ENCODE measurements around the gene DDOST. TPM values are rescaled to one million over a fixed set of nuclear protein-coding genes. Genes with fewer than 3 reads are reported as not detected.

Gene DDOST
- total RNA-seq, 2 experiments from 2014 or later: 145 to 152 TPM

DNA sequence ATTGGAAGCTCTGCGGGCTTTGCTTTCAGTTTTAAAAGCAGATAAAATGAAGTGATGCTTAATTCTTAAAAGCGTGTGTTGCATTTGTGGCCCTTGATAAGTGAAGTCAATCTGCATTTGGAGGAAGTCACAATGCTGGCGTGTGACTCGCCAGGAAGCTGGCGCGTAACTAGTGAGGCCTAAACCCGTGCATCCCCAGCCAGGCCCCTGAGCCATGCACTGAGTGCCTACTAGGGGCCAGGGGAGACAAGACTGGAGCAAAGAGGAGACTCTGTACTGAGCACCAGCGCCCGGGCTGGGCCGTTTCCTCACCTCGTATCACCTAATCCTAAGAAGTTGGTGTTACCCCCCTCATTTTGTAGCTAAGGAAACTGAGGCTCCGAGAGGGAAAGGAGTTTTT, 4.6 kb upstream of the DDOST start:
- Mint-ChIP-seq H3K36me3 (ENCODE audit: low read depth) (peaks cover 4% of the 10 kb centered on the region), H3K4me3 (no peak overlapping the region), H3K27me3 (no peaks in the 10 kb centered on the region), H3K27ac (no peak overlapping the region), H3K9me3 (peaks cover 3% of the 10 kb centered on the region), H3K4me1 (peaks cover 24% of the 10 kb centered on the region)
- ChIA-PET POLR2A (no interaction called here), CTCF (interaction anchor here (0.6 to 1.5 kb wide), 2 partner anchors 10 to 30 kb away, joined by 3 to 8 read pairs; no protein-coding TSS in a partner anchor)
- no peak for DNase-seq

DNA sequence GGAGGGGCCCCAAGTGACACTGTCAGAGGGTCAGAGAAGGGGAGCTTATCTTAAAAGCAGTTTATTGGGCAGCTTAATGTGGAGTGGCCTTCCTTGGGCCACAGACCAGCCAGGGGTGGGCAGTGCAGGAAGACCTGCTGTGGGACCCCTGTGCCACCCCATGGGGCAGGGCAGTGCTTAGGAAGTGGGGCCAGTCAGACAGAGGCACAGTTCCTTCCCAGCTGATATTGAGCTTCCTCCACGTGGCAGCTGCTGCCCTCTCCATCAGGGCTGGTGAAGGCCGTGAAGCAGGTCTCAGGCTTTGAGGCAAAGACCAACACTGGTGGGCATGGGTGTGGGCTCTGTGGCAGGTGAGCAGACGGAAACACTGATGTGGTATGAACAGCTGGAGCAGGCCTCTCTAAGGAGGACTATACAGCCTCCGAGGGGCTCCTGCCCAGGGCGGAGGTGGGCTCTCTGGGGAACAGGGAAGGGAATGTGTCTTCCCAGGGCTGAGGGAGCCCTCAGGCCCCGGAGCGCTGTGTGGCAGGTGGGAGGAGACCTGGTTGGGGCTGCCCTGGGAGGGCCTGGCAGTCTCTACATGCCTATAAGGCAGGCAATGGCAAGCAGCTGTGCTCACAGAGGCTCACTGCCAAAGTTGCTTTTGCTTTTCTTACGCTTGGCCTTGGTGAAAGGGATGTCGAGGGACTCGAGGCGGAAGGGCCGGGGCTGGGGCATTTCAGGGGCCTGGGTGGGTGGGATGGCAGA, 3.0 kb upstream of the DDOST start:
- CTCF ChIA-PET: no interaction called here
- POLR2A ChIA-PET: no interaction called here

DNA sequence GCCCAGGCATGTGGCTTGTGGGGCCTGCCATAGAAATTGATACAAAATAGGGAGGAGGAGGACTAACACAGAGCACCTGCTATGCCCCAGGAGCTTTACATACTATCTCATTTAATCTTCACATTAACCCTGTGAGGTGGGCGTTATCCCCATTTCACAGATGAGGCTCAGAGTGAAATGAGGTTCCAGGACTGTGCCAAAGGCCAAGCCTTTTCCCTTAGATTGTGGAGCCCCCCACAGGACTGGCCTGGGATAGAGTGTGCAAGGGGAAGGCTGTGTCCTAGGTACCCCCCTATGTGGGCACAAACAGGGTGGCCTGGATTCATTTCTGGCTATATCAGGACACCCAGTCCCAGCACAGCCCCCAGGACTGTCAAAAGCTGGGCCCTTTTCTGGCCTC, 2.2 kb upstream of the DDOST start:
- Mint-ChIP-seq H3K27me3 (no peaks in the 10 kb centered on the region), H3K27ac (peak overlapping the region; percentile 73), H3K9me3 (peaks cover 3% of the 10 kb centered on the region), H3K36me3 (ENCODE audit: low read depth) (peaks cover 21% of the 10 kb centered on the region), H3K4me1 (peaks cover 45% of the 10 kb centered on the region), H3K4me3 (peak overlapping the region; percentile 98)
- no peak for DNase-seq
- ChIA-PET POLR2A (no interaction called here), CTCF (interaction anchor here (1.3 kb wide), 1 partner anchor 31 kb away, joined by 3 read pairs; the partner anchor contains the start of gene PINK1)

More for the DNA sequence above, 3.0 kb upstream of the DDOST start:
- Mint-ChIP-seq H3K9me3 (peaks cover 3% of the 10 kb centered on the region), H3K36me3 (ENCODE audit: low read depth) (peaks cover 19% of the 10 kb centered on the region), H3K4me1 (peaks cover 40% of the 10 kb centered on the region), H3K27ac (no peak overlapping the region), H3K27me3 (no peaks in the 10 kb centered on the region), H3K4me3 (no peak overlapping the region)
- no peak for DNase-seq

DNA sequence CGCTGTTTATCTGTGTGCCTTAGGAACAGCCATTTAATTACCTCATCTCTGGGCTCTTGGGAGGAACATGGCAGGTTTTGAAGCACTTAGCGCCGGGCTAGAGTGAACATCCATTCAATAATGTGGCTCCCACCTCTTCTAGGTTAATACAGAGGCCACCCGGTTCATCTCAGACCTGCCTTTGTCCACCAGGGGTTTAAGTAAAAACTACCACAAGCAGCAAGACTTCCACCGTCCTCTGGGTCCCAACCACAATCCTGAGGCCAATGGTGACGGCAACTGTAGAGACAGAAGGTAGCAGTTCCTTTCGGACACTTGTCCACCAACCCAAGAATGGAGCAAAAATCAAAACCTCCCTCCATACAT, 924 bp upstream of the DDOST start:
- ChIA-PET POLR2A (no interaction called here), CTCF (no interaction called here)
- Mint-ChIP-seq H3K4me1 (peaks cover 54% of the 10 kb centered on the region), H3K9me3 (peaks cover 3% of the 10 kb centered on the region), H3K27me3 (no peaks in the 10 kb centered on the region), H3K36me3 (ENCODE audit: low read depth) (peaks cover 28% of the 10 kb centered on the region), H3K4me3 (peak overlapping the region; percentile 98), H3K27ac (peak overlapping the region; percentile 98)
- no peak for DNase-seq

DNA sequence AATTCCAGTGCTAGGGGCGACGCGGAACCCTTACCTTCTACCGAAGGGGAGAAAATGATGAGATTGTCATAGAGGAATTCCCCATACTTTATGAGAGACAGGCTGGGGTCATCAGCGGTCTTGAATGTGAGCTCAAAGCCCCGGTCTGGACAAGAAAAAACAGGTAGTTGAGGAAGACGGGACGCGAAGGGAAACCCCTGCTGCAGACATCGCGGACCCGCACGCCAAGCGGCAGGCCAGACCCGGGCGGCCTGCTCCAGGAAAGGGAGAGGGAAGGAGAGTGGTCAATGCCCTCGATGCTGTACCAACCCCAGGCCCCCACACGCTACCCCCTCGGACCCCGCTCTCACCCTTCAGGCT, 342 bp downstream of the DDOST start:
- Mint-ChIP-seq H3K4me3 (peak overlapping the region; percentile 98), H3K27me3 (no peaks in the 10 kb centered on the region), H3K9me3 (no peaks in the 10 kb centered on the region), H3K4me1 (peaks cover 56% of the 10 kb centered on the region), H3K27ac (peak overlapping the region; percentile 98), H3K36me3 (ENCODE audit: low read depth) (peaks cover 36% of the 10 kb centered on the region)
- DNase-seq: no peak
- ChIA-PET CTCF (interaction anchor here (1.1 kb wide), 1 partner anchor 36 kb away, joined by 4 read pairs; no protein-coding TSS in a partner anchor), POLR2A (interaction anchor here (1.0 kb wide), 1 partner anchor 126 kb away, joined by 3 read pairs; no protein-coding TSS in a partner anchor)

DNA sequence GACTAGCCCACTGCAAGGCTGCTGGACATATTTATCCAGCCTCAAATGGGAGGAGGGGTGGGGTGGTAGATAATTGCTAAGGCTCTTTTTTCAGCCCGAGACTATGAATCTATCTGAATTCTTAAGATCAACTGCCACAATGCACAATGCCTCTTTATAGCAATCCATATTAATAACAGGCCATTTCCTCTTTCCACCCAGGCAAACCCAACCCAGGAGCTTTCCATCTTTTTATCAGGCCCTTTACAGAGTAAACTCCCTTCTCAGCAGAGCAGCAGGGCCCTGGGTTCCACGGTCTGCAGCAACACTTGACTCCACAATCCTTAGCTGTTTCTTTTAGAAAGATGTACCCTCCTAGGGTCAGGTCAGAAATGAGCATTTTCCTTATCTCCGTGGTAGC, 806 bp downstream of the DDOST start:
- POLR2A ChIA-PET: no interaction called here
- Mint-ChIP-seq H3K27me3 (no peaks in the 10 kb centered on the region), H3K27ac (peak overlapping the region; percentile 98), H3K9me3 (no peaks in the 10 kb centered on the region), H3K4me1 (peaks cover 52% of the 10 kb centered on the region), H3K36me3 (ENCODE audit: low read depth) (peaks cover 41% of the 10 kb centered on the region), H3K4me3 (peak overlapping the region; percentile 98)
- CTCF ChIA-PET: interaction anchor here (1.5 kb wide), 1 partner anchor 17 kb away, joined by 3 read pairs; no protein-coding TSS in a partner anchor
- DNase-seq: no peak

DNA sequence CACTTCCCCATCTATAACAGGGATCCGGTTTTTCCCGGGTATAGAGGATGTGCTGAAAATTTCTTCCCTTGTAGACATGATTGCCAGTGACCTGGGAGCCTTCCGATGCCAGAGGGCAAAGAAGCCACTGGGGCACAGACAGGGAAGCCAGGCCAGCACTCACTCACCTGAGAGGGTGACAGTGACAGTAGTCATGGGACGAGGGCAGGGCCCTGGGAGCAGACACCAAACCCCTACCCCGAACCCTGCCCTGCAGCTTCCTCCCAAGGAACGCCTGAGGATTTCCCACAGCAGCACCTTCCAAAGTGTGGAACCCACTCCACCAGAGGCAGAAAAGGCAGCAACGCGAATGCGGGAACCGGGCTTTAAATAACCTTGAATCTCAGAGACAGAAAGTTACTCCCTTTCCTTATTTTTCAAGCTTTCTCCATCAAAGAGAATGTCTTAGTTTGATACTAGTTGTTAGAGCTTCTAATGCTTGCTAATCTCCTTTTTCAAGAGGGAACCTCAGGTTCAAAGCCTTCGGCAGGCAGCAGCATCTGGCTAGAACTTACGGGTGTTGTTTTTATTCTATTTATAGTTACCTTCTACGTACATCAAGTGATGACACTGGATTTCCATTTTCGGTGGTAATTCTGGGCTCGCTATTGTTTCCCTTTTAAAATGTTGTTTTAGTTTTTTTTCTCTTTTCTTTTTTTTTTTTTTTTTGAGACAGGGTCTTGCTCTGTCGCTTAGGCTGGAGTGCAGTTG, 2.8 kb downstream of the DDOST start:
- Mint-ChIP-seq H3K4me1 (peaks cover 52% of the 10 kb centered on the region), H3K4me3 (no peak overlapping the region), H3K36me3 (ENCODE audit: low read depth) (peaks cover 51% of the 10 kb centered on the region), H3K27me3 (no peaks in the 10 kb centered on the region), H3K9me3 (no peaks in the 10 kb centered on the region), H3K27ac (peak overlapping the region; percentile 50)
- DNase-seq: no peak
- ChIA-PET CTCF (interaction anchor here (0.6 kb wide), 1 partner anchor 21 kb away, joined by 4 read pairs; no protein-coding TSS in a partner anchor), POLR2A (no interaction called here)

DNA sequence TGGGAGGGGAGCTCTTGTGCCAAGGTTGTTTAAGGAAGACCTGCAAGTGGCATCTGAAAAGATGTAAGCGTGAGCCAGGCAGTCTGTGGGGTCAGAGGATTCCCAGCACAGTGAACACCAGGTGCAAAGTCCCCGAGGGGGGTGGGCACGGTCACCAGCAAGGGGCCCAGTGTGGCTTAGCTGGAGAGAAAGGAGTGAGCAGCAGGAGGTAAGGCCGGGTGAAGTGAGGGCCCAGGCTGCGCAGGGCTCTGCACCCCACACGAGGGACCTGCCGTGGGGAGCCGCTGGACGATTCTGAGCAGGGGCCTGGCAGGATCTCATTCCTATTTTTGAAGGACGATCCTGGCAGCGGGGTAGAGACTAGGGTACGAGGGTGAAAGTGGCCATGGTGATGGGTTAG, 4.1 kb downstream of the DDOST start:
- Mint-ChIP-seq H3K36me3 (ENCODE audit: low read depth) (peaks cover 62% of the 10 kb centered on the region), H3K9me3 (no peaks in the 10 kb centered on the region), H3K27ac (peak overlapping the region; percentile 33), H3K4me3 (no peak overlapping the region), H3K27me3 (no peaks in the 10 kb centered on the region), H3K4me1 (peaks cover 42% of the 10 kb centered on the region)
- ChIA-PET CTCF (no interaction called here), POLR2A (no interaction called here)
- no peak for DNase-seq

DNA sequence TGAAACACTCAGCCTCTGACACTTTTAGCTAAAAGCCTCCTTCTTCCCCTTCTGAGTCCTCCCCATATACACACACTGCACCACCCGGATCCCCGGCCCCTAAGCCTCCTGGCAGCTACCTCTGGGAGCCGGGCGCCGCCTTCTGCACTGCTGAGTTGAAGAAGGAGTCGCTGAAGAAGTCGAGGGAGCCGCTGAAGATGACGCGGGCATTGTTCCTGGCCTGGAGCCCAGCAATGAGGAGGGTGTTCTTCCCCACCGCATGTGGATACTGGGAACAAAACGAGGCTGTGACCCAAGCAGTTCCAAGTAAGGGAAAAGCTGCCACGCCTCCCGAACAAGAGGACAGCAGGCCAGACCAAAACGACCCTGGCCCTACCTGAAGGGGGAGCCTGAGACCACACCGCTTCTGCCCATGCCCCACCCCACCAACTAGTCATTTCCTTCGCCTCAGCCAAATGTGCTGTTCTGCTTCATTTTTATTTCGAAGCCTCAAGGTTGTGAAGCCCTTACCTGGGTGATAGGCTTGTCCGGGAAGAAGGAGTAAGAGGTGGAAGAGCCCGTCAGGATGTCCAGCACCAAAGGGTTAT, 7.0 kb downstream of the DDOST start:
- H3K27ac Mint-ChIP-seq: no peak overlapping the region

DNA sequence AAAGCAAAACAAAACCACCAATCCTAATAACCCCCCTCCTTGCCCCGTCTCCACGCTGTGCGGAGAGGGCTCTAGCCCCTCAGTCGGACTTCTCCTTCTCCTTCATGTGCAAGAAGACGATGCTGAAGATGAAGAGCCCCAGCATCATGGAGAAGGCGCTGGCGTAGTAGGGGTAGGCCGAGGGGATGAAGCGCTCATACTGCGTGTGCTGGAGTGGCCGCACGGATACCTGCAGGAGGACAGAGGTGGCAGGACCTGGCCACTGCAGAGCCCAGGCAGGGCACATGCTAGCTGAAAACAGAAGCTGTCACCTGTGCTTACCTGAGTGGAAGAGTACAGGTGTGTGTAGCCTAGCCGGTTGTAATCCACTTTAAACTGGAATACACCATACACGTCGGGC, 8.9 kb downstream of the DDOST start:
- H3K9me3 Mint-ChIP-seq: no peaks in the 10 kb centered on the region
- no peak overlapping the region for H3K4me3 Mint-ChIP-seq
- ChIA-PET CTCF (no interaction called here), POLR2A (no interaction called here)
- DNase-seq: no peak
- no peak overlapping the region for H3K27ac Mint-ChIP-seq
- peaks cover 55% of the 10 kb centered on the region for H3K36me3 Mint-ChIP-seq (ENCODE audit: low read depth)
- peaks cover 9% of the 10 kb centered on the region for H3K4me1 Mint-ChIP-seq
- no peaks in the 10 kb centered on the region for H3K27me3 Mint-ChIP-seq

More for the DNA sequence above, 7.0 kb downstream of the DDOST start:
- peaks cover 62% of the 10 kb centered on the region for H3K36me3 Mint-ChIP-seq (ENCODE audit: low read depth)
- H3K27me3 Mint-ChIP-seq: no peaks in the 10 kb centered on the region
- peaks cover 23% of the 10 kb centered on the region for H3K4me1 Mint-ChIP-seq
- CTCF ChIA-PET: no interaction called here
- no peak overlapping the region for H3K4me3 Mint-ChIP-seq
- no peaks in the 10 kb centered on the region for H3K9me3 Mint-ChIP-seq
- POLR2A ChIA-PET: no interaction called here
- DNase-seq: no peak

DNA sequence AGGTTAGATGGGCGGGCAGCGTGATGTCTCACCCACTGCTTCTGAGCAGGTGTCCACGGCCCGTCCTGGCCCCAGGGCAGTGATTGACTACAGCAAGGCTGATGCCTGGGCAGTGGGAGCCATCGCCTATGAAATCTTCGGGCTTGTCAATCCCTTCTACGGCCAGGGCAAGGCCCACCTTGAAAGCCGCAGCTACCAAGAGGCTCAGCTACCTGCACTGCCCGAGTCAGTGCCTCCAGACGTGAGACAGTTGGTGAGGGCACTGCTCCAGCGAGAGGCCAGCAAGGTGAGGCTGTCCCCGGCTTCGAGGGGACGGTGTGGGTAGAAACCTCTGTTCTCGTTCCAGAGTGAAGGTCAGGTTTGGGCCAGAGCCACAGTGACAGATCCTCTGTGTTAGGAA, 12.2 kb downstream of the DDOST start:
- no peak for DNase-seq
- no peaks in the 10 kb centered on the region for H3K4me1 Mint-ChIP-seq
- peaks cover 33% of the 10 kb centered on the region for H3K36me3 Mint-ChIP-seq (ENCODE audit: low read depth)
- H3K4me3 Mint-ChIP-seq: no peak overlapping the region
- CTCF ChIA-PET: no interaction called here
- H3K27me3 Mint-ChIP-seq: no peaks in the 10 kb centered on the region
- H3K9me3 Mint-ChIP-seq: no peaks in the 10 kb centered on the region
- no peak overlapping the region for H3K27ac Mint-ChIP-seq
- POLR2A ChIA-PET: no interaction called here

DNA sequence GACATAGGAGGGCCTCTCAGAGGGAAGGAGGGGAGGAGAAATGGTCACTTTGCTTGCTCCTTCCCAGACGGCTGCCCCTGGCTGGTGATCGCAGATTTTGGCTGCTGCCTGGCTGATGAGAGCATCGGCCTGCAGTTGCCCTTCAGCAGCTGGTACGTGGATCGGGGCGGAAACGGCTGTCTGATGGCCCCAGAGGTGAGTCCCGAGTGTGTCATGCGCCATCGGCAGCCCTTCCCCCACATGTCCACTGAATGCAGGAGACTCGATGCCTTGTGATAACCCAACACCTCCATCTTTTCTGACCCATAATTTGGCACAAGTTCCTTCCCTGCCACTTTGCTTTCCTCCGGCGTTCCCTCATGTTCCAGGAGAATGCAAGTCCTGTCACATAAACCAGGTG, 12.7 kb downstream of the DDOST start:
- POLR2A ChIA-PET: no interaction called here
- CTCF ChIA-PET: no interaction called here
- Mint-ChIP-seq H3K4me1 (no peaks in the 10 kb centered on the region), H3K9me3 (no peaks in the 10 kb centered on the region), H3K27ac (no peak overlapping the region), H3K36me3 (ENCODE audit: low read depth) (peaks cover 30% of the 10 kb centered on the region), H3K4me3 (no peak overlapping the region), H3K27me3 (no peaks in the 10 kb centered on the region)
- no peak for DNase-seq

DNA sequence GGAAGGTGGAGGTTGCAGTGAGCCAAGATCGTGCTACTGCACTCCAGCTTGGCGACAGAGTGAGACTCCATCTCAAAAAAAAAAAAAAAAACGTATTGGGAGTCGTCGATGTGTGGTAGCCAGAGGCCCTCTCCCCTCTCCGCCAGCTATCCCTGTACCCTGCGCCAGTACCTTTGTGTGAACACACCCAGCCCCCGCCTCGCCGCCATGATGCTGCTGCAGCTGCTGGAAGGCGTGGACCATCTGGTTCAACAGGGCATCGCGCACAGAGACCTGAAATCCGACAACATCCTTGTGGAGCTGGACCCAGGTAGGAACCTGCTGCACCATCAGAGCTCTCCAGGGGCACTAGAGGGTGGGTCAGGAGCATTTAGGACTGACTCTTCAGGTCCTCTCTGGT, 15.8 kb downstream of the DDOST start:
- no peaks in the 10 kb centered on the region for H3K27me3 Mint-ChIP-seq
- ChIA-PET CTCF (interaction anchor here (0.6 to 2.3 kb wide), 4 partner anchors 12 to 1049 kb away, joined by 4 to 8 read pairs (median 4); no protein-coding TSS in a partner anchor), POLR2A (no interaction called here)

More for the DNA sequence above, 15.8 kb downstream of the DDOST start:
- Mint-ChIP-seq H3K4me3 (no peak overlapping the region), H3K36me3 (ENCODE audit: low read depth) (peaks cover 10% of the 10 kb centered on the region), H3K9me3 (no peaks in the 10 kb centered on the region), H3K4me1 (peaks cover under 1% of the 10 kb centered on the region), H3K27ac (no peak overlapping the region)
- DNase-seq: no peak
